SK-N-SH (cell line): Measurements from ENCODE around the gene PKN2. TPM values are rescaled to one million over a fixed set of nuclear protein-coding genes. Genes with fewer than 3 reads are reported as not detected.

Experiments used
- CTCF ChIA-PET: fragments of 300-600, 350-600 bp; formaldehyde crosslinking; extraction: SDS; loops from one replicate; lab custom pipeline; 2021; lab: Yijun Ruan, JAX
- POLR2A ChIA-PET: fragments of 350-600 bp; sonication (Branson Sonifier 250); formaldehyde crosslinking; extraction: SDS; loops from one replicate; lab custom pipeline; 2020; ENCODE audit warnings: antibody characterized with exemption, inconsistent platforms; lab: Yijun Ruan, JAX
- DNase-seq: peaks from one replicate; pipeline ENCODE4 v3.0.0; 2012
- H2AFZ ChIP-seq: fragments of 200-600 bp; sonication (generic); 2 replicates; pipeline ENCODE4 v1.8.1; 2016; ENCODE audit warnings: antibody characterized with exemption, mild to moderate bottlenecking, low read depth
- H3F3A ChIP-seq: fragments of 200-600 bp; sonication (generic); replicated peaks from 2 replicates; pipeline ENCODE3; 2016; ENCODE audit warnings: antibody characterized with exemption, mild to moderate bottlenecking; ENCODE audit not compliant: insufficient read depth
- H3K27ac ChIP-seq, 2 experiments: fragments of 200-500 bp in 1 of 2; fragments of 200-600 bp in 1 of 2; sonication (Bioruptor generic) in 1 of 2; sonication (generic), shearing (Covaris generic) in 1 of 2; 2 replicates each; pipeline versions ENCODE4 v1.5.1 to v1.6.1; 2014 to 2016; ENCODE audit warnings: low read depth in 2 of 2, inconsistent platforms in 1 of 2, low read length in 1 of 2, mild to moderate bottlenecking in 1 of 2, mixed read lengths in 1 of 2
- H3K27me3 ChIP-seq: fragments of 200-600 bp; sonication (generic), shearing (Covaris generic); 2 replicates; pipeline ENCODE4 v1.6.1; 2016; ENCODE audit warnings: mixed run types; ENCODE audit not compliant: insufficient read depth
- H3K36me3 ChIP-seq, 2 experiments: fragments of 200-500 bp in 1 of 2; fragments of 200-600 bp in 1 of 2; sonication (Bioruptor generic) in 1 of 2; sonication (generic) in 1 of 2; replicated peaks in 1 of 2; 2 replicates each; pipeline versions ENCODE3 to v1.5.1; 2014 to 2016; ENCODE audit warnings: low read length in 1 of 2, mild to moderate bottlenecking in 1 of 2; ENCODE audit not compliant: insufficient read depth in 2 of 2, control insufficient read depth in 1 of 2
- H3K4me1 ChIP-seq, 2 experiments: fragments of 200-500 bp in 1 of 2; fragments of 200-600 bp in 1 of 2; sonication (Bioruptor generic) in 1 of 2; sonication (generic), shearing (Covaris generic) in 1 of 2; 2 replicates each; pipeline versions ENCODE4 v1.5.1 to v1.6.1; 2014 to 2016; ENCODE audit warnings: low read depth in 1 of 2, low read length in 1 of 2, mixed run types in 1 of 2; ENCODE audit not compliant: insufficient read depth in 2 of 2, control insufficient read depth in 1 of 2
- H3K4me2 ChIP-seq: fragments of 200-600 bp; sonication (generic), shearing (Covaris generic); 2 replicates; pipeline ENCODE4 v1.6.1; 2017; ENCODE audit warnings: mixed run types
- H3K4me3 ChIP-seq, 2 experiments: fragments of 200-500 bp in 1 of 2; fragments of 200-600 bp in 1 of 2; sonication (Bioruptor generic) in 1 of 2; sonication (generic), shearing (Covaris generic) in 1 of 2; 2 replicates each; pipeline versions ENCODE4 v1.5.1 to v1.8.1; 2014 to 2016; ENCODE audit warnings: low read depth in 2 of 2, inconsistent platforms in 1 of 2, low read length in 1 of 2, mild to moderate bottlenecking in 1 of 2, mixed read lengths in 1 of 2, moderate library complexity in 1 of 2
- H3K79me2 ChIP-seq: fragments of 200-600 bp; sonication (generic); 2 replicates; pipeline ENCODE4 v1.8.1; 2017; ENCODE audit warnings: mild to moderate bottlenecking; ENCODE audit not compliant: insufficient read depth
- H3K9ac ChIP-seq: fragments of 200-600 bp; sonication (generic); 2 replicates; pipeline ENCODE4 v1.6.1; 2017; ENCODE audit warnings: mixed run types
- H3K9me2 ChIP-seq: fragments of 200-600 bp; sonication (generic); 2 replicates; pipeline ENCODE4 v1.6.1; 2017; ENCODE audit warnings: mixed run types
- H3K9me3 ChIP-seq: fragments of 200-600 bp; sonication (generic); 2 replicates; pipeline ENCODE4 v1.6.1; 2017; ENCODE audit warnings: mixed run types, mild to moderate bottlenecking, moderate library complexity
- H4K20me1 ChIP-seq: fragments of 200-600 bp; sonication (generic); 2 replicates; pipeline ENCODE4 v1.6.1; 2017; ENCODE audit warnings: mild to moderate bottlenecking, mixed run types; ENCODE audit not compliant: insufficient read depth
- CHD2 ChIP-seq: fragments of 150-350 bp; IDR thresholded peaks from 2 replicates; pipeline ENCODE4 v1.6.1; 2018; ENCODE audit warnings: low read length; ENCODE audit not compliant: partially characterized antibody
- GATA2 ChIP-seq: sonication (generic); formaldehyde crosslinking; IDR thresholded peaks from 2 replicates; pipeline ENCODE4 v1.5.0; 2020; ENCODE audit warnings: mild to moderate bottlenecking, missing genetic modification reagents
- IRF3 ChIP-seq: fragments of 150-350 bp; IDR thresholded peaks from 2 replicates; pipeline ENCODE4 v1.6.1; 2016; ENCODE audit warnings: mild to moderate bottlenecking, low read depth, low read length
- NFIC ChIP-seq: IDR thresholded peaks from 2 replicates; pipeline ENCODE4 v1.4.0; 2012; ENCODE audit warnings: borderline replicate concordance
- POLR2AphosphoS5 ChIP-seq: IDR thresholded peaks from 2 replicates; pipeline ENCODE4 v1.6.1; 2012; ENCODE audit warnings: low read depth, low read length
- RAD21 ChIP-seq: IDR thresholded peaks from 2 replicates; pipeline ENCODE4 v1.6.1; 2012; ENCODE audit warnings: mild to moderate bottlenecking, low read length
- RXRA ChIP-seq: IDR thresholded peaks from 2 replicates; pipeline ENCODE4 v1.4.0; 2012; ENCODE audit warnings: low read depth, mild to moderate bottlenecking, borderline replicate concordance
- TAF1 ChIP-seq: IDR thresholded peaks from 2 replicates; pipeline ENCODE4 v1.6.1; 2012; ENCODE audit warnings: low read depth, mild to moderate bottlenecking, low read length, moderate library complexity, borderline replicate concordance
- TCF12 ChIP-seq: IDR thresholded peaks from 2 replicates; pipeline ENCODE4 v1.4.0; 2012
- WGBS: methylation state at CpG from one replicate; pipeline ENCODE4 v1.1.6; 2017; ENCODE audit warnings: low lambda C conversion rate; 5-methylcytosine and 5-hydroxymethylcytosine counted together
- polyA plus RNA-seq, 3 experiments: library from polyadenylated mRNA; depleted of rRNA; stranded (reverse); fragments of >200 nt; gene quantifications; 2 replicates each; pipeline ENCODE4 v1.2.3, GENCODE V29; 2012
- TF ChIP-seq, protein P1 (sequence below): IDR thresholded peaks from 2 replicates; pipeline ENCODE4 v1.4.0; 2012; ENCODE audit warnings: low read depth
- TF ChIP-seq, protein P2 (sequence below): IDR thresholded peaks from 2 replicates; pipeline ENCODE4 v1.4.0; 2012; ENCODE audit warnings: low read depth, borderline replicate concordance
- TF ChIP-seq, protein P3 (sequence below): fragments of 150-350 bp; IDR thresholded peaks from 2 replicates; pipeline ENCODE4 v1.6.1; 2017; ENCODE audit warnings: antibody characterized with exemption, low read length, low read depth, borderline replicate concordance

The PKN2 gene
- polyA plus RNA-seq, 1 of the 3 experiments (the other 2 are of a cell fraction) = 6.8 TPM

- H3K9me2 ChIP-seq = no peaks in the 10 kb centered on the region
- no peak for TF ChIP-seq POLR2AphosphoS5
- no peak for TF ChIP-seq RXRA
- TF ChIP-seq GATA2 = no peak
- no peak for TF ChIP-seq NFIC
- TF ChIP-seq, protein P1, sequence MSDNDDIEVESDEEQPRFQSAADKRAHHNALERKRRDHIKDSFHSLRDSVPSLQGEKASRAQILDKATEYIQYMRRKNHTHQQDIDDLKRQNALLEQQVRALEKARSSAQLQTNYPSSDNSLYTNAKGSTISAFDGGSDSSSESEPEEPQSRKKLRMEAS = no peak
- TF ChIP-seq, protein P2, sequence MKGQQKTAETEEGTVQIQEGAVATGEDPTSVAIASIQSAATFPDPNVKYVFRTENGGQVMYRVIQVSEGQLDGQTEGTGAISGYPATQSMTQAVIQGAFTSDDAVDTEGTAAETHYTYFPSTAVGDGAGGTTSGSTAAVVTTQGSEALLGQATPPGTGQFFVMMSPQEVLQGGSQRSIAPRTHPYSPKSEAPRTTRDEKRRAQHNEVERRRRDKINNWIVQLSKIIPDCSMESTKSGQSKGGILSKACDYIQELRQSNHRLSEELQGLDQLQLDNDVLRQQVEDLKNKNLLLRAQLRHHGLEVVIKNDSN = no peak
- TF ChIP-seq TAF1 = no peak
- no peak for TF ChIP-seq CHD2
- TF ChIP-seq, protein P3, sequence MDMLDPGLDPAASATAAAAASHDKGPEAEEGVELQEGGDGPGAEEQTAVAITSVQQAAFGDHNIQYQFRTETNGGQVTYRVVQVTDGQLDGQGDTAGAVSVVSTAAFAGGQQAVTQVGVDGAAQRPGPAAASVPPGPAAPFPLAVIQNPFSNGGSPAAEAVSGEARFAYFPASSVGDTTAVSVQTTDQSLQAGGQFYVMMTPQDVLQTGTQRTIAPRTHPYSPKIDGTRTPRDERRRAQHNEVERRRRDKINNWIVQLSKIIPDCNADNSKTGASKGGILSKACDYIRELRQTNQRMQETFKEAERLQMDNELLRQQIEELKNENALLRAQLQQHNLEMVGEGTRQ = no peak
- no peak for TF ChIP-seq RAD21
- no peak for TF ChIP-seq TCF12
- TF ChIP-seq IRF3 = no peak
- no peaks in the 10 kb centered on the region for H3K9me3 ChIP-seq
- no peak overlapping the region for H3K4me2 ChIP-seq
- no peak overlapping the region for H3K27ac ChIP-seq
- H3K36me3 ChIP-seq = no peaks in the 10 kb centered on the region
- no peaks in the 10 kb centered on the region for H3K79me2 ChIP-seq
- H4K20me1 ChIP-seq = no peaks in the 10 kb centered on the region
- H3K4me1 ChIP-seq = no peaks in the 10 kb centered on the region
- ChIA-PET CTCF (interaction anchor here (1.1 to 2.7 kb wide), 2 partner anchors 10 to 230 kb away, joined by 5 to 26 read pairs; no protein-coding TSS in a partner anchor), POLR2A (interaction anchor here (0.7 kb wide), 1 partner anchor 245 kb away, joined by 3 read pairs; no protein-coding TSS in a partner anchor)
- no peak overlapping the region for H2AFZ ChIP-seq
- DNase-seq = no peak
- no peak overlapping the region for H3K9ac ChIP-seq
- no peak overlapping the region for H3K4me3 ChIP-seq
- no peaks in the 10 kb centered on the region for H3K27me3 ChIP-seq
- no peaks in the 10 kb centered on the region for H3F3A ChIP-seq
Measured at GRCh38 chr1:88646476-88647248, 37.4 kb upstream of the PKN2 start.

DNA sequence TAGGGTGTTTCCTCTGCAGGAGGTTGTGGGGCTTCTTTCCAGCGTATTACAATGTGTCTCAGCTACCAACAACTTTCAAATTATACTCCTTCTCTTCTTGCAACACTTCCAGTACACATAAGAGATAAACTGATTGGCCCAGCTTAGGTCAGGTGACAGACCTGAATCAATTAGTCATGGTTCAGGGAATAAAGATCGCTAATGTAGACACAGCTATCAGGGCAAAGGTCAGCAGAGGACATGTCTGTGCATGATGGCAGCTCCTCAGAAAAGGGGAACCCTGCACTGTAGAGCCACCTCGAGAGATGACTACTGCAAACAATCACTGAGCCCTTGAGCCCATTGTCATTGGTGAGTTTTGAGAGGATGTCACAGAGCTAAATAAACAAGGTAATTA lies 36.8 kb upstream of the PKN2 start:
- WGBS = 20% methylated on average over 3 of the region's 3 CpGs
- ChIA-PET CTCF (interaction anchor here (0.9 to 2.7 kb wide), 4 partner anchors 9 to 230 kb away, joined by 3 to 26 read pairs (median 4); no protein-coding TSS in a partner anchor), POLR2A (no interaction called here)
- Histone ChIP-seq H3K4me1 (no peaks in the 10 kb centered on the region), H4K20me1 (no peaks in the 10 kb centered on the region), H3K27ac (no peak overlapping the region), H3K4me3 (no peak overlapping the region), H3K9me2 (no peaks in the 10 kb centered on the region), H3K4me2 (no peak overlapping the region), H3F3A (no peaks in the 10 kb centered on the region), H3K27me3 (no peaks in the 10 kb centered on the region), H3K9ac (no peak overlapping the region), H3K36me3 (no peaks in the 10 kb centered on the region), H2AFZ (no peak overlapping the region), H3K79me2 (no peaks in the 10 kb centered on the region), H3K9me3 (no peaks in the 10 kb centered on the region)
- no peak for DNase-seq
- TF ChIP-seq RXRA = no peak
